OCI-M1 (cell line): ENCODE results near the gene PGAP6.
"Not testable (repeated sequence)": the region's sequence is repeated elsewhere in the genome, so short reads cannot be mapped to it uniquely, and the experiment has no call there.

Experiments used
- DNase-seq: peaks from one replicate; lab custom pipeline; 2025; lab: John Stamatoyannopoulos, UW

The PGAP6 gene

GRCh38 chr16:367333-367903 is 14.4 kb downstream of the PGAP6 start:
- no peak for DNase-seq

- DNase-seq, result no peak
Measured at GRCh38 chr16:366476-366875, 15.3 kb downstream of the PGAP6 start.

GRCh38 chr16:364595-365491 is 16.9 kb downstream of the PGAP6 start:
- peak; percentile 22 for DNase-seq

GRCh38 chr16:363766-364490 is 17.9 kb downstream of the PGAP6 start:
- DNase-seq, result no peak

- DNase-seq, result no peak
Measured at GRCh38 chr16:363110-363765, 18.5 kb downstream of the PGAP6 start.

- DNase-seq, result not testable (repeated sequence)
Measured at GRCh38 chr16:362702-362999, 19.1 kb downstream of the PGAP6 start.

- peak; percentile 85 for DNase-seq
Measured at GRCh38 chr16:361872-362701, 19.7 kb downstream of the PGAP6 start.

- DNase-seq, result no peak
Measured at GRCh38 chr16:361341-361871, 20.4 kb downstream of the PGAP6 start.

GRCh38 chr16:360698-361336 is 21.0 kb downstream of the PGAP6 start:
- DNase-seq, result no peak

- no peak for DNase-seq
Measured at GRCh38 chr16:359871-360697, 21.7 kb downstream of the PGAP6 start.

- no peak for DNase-seq
Measured at GRCh38 chr16:359067-359763, 22.6 kb downstream of the PGAP6 start.

- no peak for DNase-seq
Measured at GRCh38 chr16:356741-357140, 25.0 kb downstream of the PGAP6 start.

GRCh38 chr16:354971-355461 is 26.8 kb downstream of the PGAP6 start:
- no peak for DNase-seq

GRCh38 chr16:354291-354881 is 27.4 kb downstream of the PGAP6 start:
- DNase-seq, result no peak

- DNase-seq, result no peak
Measured at GRCh38 chr16:353404-354290, 28.1 kb downstream of the PGAP6 start.

GRCh38 chr16:352547-353403 is 29.0 kb downstream of the PGAP6 start, which contains the start of gene AXIN1:
Gene AXIN1 (minus strand): TSS chr16:352723. CDS start chr16:347025, 5,698 bp downstream.
- DNase-seq, result peak; percentile 99
